NCI-H187 (cell line): ENCODE measurements around the gene PDCL2.
"Not testable (repeated sequence)": the region's sequence is repeated elsewhere in the genome, so short reads cannot be mapped to it uniquely, and the experiment has no call there.

ENCODE experiments used
- DNase-seq, 2 experiments: peaks; one replicate each; lab custom pipeline; 2025; lab: John Stamatoyannopoulos, UW

Gene PDCL2, protein sequence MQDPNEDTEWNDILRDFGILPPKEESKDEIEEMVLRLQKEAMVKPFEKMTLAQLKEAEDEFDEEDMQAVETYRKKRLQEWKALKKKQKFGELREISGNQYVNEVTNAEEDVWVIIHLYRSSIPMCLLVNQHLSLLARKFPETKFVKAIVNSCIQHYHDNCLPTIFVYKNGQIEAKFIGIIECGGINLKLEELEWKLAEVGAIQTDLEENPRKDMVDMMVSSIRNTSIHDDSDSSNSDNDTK

DNA sequence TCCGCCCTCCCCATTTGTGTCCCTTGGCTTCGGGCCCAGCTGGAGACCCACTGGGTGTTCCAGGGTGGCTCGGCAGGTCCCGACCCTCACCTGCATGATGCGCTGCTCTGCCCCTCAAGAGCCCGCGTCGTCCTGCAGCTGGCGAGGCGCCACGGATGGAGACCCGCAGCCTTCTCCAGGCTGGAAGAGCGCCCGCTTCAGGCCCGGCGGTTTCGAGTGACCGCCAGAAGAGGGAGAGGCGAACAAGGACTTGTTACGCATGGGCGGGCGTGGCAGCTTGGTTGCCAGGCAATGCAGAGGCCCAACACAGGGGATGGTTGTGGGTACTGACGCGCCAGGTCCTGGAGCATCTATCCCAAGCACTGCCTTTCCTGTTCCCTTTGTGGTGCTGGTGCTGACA lies at the start of gene PDCL2:
TSS of gene PDCL2 (minus strand) at position 232 of the 400 bp plus-strand sequence. CDS start at position 96, 136 bp downstream.
- no peak for DNase-seq

DNA sequence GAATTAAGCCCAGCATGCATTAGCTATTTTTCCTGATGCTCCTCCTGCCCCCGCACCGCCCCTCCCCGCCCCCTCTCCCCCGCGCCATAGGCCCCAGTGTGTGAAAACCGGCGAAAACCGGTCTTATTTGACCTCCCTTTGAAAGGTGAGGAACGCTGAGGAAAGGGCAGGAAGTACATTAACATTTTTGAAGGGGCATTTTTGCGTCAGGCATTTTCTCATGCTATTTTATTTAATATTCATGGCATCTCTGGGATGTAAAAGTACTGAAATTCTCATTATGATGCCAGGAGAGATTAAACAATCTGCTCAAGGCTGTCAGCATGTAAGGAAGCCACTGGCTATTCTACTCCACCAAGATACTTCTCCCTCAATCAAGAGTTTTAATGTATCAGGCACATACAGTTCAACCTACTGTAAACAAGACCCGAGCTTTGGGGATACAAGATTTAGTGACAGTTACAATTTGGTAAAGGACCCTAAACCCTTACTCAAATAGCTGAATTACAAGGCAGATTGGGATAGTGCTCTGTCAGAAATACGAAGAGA lies 45.3 kb upstream of the PDCL2 start:
- DNase-seq, result no peak

DNA sequence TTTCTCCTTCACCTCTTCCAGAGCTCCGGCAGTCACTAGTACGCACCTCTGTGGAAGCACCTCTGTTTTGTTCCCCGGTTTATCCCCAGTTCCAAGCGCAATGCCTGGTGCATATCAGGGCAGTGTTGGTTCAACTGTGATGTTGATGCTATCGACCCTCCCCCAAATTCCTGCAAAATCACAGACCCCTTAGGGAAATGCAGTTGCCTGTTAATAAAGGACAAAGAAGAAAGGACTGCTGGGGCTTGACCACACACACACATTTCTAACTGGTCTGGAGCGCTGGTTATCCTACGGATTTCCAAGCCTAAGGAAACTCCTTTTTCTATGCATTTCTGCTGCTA lies 44.6 kb upstream of the PDCL2 start:
- no peak for DNase-seq

DNA sequence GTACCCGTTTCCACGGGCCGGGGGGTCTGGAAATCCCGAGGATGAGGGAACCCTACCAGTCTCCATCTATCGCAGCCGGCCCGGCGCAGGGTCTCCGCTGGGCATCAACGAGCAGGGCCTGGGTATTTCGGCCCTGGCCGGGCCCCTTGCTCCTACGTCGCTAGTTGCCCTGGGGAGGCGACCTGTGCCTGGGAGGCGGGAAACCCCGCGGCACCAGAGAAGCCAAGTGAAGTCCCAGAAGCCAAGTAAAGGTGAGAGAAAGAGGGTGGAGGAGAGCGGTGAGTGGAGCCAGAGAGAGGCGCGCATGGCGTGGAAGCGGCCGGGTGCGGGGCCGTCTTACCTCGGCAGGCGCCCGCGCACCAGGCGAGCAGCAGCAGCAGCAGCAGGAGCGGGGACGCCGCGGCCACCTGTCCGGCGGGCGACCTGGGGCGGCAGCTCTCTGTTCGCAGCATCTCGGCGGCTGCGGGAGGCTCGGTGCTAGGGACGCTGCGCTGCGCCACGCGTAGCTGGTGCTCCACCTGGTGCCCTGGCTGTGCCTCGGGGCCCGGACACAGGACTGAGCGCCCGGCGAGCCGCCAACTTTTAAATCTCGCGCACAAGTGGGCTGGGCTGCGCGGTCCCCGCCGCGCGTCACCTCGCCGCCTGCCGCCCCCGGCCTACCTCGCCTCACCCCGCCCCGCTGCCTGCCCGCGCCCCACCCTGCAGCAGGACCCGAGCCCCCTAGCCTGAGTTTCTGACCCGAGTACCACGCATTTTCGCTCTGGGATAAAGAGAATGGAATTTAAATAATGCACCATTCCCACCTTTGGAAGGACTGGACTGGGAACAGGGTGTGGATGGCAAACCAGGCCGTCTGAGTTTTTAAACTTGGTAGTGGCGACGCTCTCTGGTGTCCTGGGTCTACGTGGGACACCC lies 44.0 kb upstream of the PDCL2 start, which contains the start of gene NMU:
TSS of gene NMU (minus strand) at position 558 of the 915 bp plus-strand sequence. CDS start at position 452, 106 bp downstream.
- DNase-seq, result no peak

DNA sequence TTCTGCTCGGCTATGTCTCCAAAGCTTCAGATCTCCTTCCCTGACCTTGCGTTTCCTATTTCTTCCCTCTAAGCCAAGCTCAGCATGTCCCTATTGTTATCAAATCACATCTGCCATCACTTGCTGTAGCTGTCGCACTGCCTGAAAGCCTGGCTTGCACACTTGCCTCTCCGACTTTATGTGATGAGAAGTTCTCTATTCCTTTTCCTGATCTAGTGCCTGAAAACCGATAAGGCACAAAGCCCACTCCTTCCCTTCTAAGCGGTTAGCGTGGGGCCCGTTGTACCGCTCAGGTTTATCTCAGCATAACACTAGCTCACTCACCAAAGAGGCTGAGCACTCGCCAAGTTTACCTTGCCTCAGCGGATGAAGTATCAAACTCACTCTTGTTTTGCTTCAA lies 43.2 kb upstream of the PDCL2 start:
- DNase-seq, result no peak

DNA sequence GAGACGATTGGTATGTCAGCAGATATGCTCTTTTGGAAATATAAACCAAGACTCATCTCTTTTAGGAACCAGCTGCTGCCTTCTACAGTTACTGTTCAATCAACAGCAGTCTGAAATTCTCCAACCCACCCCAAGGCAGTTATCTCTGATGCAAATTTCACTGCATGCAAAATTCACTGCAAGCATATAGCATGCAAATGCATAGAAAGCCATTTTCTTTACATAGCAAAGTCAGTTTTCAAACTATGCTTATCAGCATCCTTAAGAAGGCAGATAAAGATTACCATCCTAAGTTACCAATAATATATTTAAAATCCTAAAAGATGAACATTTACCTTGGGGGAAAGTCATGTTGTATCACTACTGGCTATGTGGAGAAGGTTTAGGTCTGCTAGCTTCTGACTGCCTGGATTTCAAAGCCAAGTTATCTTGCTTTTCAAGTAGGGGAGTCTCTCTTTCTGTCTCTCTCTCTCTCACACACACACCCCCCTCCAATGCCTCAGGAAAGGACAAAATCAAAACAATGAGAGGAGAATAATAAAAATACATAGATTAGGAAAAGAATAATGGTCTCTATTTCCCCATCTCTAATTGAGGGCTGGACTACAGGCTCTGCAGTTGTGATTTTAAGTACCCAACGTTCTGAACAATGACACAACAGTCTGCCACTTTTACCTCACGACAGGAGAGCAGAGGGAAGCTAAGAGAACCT lies 42.5 kb upstream of the PDCL2 start:
- no peak for DNase-seq

DNA sequence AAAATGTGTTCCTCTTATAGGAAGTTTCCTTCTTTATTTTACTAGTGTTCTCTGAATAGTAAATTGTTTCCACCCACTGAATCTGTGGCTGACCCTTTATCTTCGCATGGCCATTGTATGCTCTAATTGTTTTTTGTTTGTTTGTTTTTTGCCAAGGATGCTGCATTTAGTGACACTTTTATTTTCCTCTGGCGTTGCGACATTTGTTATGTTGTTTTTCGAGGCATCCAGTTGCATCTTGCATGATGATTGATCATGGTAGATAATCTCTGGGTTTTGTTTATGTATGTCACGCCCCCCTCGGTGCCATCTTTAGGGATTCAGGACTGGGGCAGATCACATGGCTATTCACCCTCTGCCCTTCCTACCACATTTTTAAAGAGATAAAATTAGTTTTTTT lies 41.9 kb upstream of the PDCL2 start:
- no peak for DNase-seq

DNA sequence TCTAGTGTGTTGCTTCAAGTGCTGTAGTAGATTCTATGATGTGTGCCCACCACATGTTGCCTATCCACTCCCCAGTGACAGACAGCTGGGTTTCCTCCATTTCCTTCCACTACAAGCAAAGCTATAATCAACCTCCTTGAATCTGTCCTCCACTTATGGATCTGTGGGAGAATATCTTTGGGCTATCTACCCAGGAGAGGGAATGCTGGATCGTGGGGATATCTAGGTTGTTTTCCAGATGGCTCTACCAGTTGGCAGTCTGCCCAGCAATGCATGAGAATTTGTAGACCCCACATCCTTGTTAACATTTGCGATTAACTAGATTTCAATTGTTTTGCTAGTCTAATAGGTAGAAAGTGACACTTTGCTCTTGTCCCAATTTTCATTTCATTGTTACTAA lies 33.8 kb upstream of the PDCL2 start:
- DNase-seq, result no peak

DNA sequence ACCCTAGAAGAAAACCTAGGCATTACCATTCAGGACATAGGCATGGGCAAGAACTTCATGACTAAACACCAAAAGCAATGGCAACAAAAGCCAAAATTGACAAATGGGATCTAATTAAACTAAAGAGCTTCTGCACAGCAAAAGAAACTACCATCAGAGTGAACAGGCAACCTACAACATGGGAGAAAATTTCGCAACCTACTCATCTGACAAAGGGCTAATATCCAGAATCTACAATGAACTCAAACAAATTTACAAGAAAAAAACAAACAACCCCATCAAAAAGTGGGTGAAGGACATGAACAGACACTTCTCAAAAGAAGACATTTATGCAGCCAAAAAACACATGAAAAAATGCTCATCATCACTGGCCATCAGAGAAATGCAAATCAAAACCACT lies 32.0 kb upstream of the PDCL2 start:
- DNase-seq, result not testable (repeated sequence)

DNA sequence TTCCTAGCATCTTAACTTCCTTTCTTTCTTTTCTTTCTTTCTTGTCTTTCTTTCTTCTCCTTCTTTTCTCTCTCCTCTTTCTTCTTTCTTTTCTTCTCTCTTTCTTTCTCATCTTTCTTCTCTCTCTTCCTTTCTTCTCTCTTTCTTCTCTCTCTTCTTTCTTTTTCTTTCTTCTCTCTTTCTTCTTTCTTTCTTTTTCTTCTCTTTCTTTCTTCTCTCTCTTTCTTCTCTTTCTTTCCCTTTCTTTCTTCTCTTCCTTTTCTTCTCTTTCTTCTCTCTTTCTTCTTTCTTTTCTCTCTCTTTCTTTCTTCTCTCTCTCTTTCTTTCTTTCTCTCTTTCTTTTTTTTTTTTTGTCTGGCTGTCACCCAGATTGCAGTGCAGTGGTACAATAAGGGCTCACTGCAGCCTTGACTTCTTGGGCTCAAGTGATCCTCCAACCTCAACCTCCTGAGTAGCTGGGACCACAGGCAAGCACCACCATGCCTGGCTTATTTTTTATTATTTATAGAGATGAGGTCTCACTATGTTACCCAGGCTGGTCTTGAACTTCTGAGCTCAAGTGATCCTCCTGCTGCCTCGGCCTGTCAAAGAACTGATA lies 26.6 kb upstream of the PDCL2 start:
- DNase-seq, result no peak

DNA sequence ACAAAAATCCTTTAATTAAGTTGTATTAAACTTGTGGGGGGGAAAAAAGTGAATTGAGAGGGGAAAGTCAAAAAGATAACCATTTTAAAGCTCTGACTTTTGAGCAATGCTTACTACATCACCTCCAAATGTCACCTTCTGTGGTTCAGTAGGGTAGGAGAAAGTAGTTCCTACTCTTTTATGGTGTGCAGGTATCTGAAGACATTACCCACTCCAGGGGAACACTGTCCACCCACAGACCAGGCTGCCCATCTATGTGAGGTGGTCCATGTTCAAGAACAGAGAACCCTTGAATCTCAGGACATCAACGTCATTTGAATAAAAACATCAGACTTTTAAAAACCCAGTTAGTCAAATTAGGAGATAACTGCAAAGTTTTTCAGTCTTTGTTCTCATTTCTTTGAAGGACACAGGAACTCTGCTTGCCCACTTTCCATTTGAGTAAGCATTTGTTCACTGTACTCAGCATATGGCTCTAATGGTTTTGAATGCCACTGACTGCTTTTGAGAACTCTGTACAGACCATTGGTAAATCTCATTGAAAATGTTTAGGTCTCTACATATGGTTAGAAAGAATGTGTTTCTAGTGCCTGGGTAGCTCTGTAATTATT lies 25.6 kb upstream of the PDCL2 start:
- DNase-seq, result no peak

DNA sequence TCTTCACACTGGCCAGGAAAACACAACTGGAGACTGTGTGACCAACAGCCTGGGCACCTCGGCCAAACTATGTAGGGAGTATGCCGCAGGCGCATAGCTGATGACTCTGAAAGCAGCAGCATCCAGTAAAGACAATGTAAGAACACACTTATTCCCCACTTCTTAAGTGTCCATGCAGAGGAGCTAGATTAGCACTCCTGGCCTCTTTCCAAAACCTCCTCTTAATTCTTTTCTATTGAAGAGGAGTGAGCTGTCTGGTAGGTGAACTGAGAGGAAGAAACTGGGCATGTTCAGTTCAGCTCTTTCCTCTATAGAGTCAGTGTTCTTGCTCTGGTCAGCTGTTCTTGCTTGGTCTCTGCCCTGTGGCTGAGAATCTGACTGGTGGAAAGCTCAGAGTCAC lies 23.0 kb upstream of the PDCL2 start:
- DNase-seq, result no peak

DNA sequence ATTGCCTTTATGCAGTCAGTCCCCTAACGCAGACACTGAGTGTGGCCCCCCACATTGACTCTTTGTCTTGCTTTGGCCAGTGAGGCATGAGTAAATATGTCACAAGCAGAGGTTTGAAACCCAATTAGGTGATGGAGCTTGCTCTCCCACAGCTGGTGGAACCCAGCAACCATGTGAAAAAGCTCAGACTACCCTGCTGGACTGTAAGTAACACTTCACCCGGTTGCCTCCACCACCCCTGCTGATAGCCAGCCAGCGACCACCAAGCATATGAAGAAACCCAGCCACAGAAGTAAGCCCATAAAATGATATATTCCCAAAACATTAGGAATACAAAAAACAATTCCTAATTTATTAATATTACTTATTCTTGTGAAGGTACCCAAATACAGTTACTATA lies 21.6 kb upstream of the PDCL2 start:
- DNase-seq, result no peak

DNA sequence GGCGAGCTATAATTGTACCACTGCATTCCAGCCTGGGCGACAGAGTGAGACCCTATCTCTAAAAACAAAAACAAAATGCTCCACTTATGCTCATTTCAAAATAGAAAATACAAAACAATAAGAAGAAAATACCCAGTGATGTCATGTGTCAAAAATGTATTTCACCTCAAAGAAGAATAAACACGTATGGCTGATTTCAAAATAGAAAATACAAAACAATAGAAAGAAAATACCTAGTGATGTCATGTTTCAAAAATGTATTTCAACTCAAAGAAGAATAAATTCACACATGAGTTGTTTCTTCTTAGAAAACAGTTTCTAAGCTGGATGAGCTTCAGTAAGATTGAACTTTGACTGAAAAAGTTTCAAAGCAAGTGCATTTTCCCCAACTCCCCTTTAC lies 20.3 kb upstream of the PDCL2 start:
- no peak for DNase-seq

DNA sequence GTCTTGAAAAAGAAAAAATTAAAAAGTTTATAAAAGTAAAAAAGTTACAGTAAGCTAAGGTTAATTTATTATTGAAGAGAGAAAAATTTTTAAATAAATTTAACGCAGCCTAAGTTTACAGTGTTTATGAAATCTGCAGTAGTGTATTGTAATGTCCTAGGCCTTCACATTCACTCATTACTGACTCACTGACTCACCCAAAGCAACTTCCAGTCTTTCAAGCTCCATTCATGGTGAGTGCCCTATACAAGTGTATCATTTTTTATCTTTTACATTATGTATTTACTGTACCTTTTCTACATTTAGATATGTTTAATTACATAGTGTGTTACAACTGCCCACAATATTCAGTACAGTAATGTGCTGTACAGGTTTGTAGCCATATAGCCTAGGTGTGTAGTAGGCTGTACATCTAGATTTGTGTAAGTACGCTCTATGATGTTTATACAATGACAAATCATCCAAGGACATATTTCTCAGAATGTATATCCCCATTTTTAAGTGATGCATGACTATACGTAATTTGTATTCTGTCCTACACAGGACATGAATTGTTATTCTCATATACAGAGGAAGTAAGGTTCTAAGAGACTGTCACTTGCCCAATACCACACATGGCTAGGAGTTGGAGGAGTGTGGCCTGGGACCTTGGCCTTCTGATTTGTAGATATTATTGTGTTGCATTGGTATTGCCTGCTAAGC lies 19.5 kb upstream of the PDCL2 start:
- DNase-seq, result no peak

DNA sequence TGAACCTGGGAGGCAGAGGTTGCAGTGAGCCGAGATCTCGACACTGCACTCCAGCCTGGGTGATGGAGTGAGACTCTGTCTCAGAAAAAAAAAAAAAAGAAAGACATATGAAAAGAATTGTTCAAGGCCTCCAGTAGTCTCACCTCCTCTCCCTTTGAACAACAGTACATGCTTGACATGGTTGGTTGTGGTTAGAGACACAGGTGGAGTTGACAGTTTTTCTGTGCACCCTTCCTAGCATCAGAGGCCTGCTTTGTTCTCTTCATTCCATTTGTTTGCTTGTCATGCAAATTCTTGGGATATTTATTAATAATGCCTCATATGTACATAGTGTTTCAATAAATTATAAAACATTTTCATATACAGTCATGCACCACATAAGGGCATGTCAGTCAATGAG lies 18.3 kb upstream of the PDCL2 start:
- no peak for DNase-seq

DNA sequence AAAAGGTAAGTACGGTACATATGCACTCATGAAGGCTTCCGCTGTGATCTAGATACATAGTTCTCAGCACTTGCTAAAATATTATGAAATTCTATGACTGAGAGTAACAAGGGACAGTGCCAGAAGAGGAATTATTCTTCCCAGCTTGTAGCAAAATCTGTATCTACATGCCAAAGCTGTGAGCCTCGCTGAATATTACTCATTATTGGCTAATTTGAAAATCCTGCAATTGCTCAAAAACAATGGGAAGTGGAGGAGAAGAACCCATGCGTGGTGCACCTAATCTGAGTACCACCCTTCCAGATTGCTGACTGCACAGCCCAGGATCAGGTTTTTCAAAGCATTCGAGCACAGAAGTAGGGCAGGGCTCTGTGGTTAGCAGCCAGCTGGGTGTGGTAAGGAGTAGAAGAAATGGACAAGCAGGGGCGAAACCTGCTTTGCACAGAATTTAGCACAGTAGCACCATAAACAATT lies 17.4 kb upstream of the PDCL2 start:
- no peak for DNase-seq

DNA sequence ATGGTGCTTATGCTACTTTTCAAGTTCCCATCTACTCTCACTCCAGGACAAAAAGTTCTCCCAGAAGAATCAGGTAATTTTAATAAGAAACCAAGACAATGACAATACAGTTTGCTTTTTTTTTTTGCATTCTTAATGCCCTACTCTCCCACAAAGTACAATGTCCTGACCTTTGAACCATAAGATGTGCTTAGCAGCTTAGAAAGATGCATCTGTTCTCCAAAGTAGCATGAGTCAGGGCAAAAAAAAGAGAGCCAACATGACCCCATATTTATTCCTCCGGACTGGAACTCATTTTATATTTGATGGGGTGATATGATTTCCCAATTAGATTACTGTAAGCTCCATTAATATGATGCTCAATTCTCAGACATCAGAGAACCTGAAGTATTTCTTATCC lies 16.5 kb upstream of the PDCL2 start:
- no peak for DNase-seq

DNA sequence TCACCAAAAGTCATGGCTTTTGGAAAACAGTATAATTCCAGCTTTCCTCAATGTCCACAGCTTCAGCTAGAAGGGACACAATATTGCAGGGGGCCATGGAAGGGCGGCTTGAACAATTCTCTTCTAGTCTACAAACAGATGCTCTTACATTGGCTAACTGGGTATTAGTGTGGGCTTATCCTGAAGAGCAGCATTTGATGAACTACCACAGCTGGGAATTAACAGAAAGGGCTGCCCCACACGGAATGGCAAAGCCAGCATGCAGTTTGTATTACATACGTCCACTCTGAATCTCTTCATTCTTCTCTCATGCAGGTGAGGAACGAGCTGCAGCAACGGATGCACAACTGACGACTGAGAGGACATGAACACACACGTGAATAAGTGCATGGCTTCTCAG lies 13.0 kb upstream of the PDCL2 start:
- no peak for DNase-seq

DNA sequence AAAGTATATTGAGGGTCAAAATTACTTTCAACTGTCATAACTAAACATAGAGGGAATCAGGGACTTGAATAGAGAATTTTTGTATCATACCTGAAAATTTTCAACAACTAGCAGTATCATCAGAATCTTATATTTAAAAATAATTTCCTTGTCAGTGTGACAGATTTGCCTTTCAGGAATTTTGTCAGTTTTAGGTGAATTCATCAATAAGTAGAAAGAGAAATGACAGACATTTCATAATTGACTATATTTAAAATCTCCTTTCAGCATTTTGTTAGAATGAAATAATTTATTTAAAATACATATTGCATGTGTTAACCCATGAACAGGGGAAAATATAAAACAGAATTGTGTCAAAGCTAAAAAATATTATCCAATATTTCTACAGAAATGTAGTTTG lies 8.6 kb upstream of the PDCL2 start:
- DNase-seq, result no peak

DNA sequence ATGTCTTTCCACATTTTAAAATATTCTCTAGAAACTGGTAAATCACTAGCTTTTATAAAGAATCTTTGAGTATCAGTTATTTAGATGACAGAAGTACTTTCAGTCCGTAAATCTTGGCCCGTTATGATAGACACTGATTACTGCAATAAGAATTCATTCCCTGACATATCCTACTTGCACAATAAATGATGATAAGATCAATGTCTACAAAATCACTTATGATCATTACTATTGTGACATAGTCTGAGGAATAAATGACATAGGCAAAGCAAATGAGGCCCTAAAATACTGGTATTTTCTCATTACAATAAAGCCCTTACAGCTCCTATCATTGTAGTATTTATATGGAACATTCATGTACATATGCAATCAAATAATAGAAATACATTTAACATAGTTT lies 6.6 kb upstream of the PDCL2 start:
- no peak for DNase-seq
